ENCODE results near the gene MEIKIN.

MEIKIN gene

DNA sequence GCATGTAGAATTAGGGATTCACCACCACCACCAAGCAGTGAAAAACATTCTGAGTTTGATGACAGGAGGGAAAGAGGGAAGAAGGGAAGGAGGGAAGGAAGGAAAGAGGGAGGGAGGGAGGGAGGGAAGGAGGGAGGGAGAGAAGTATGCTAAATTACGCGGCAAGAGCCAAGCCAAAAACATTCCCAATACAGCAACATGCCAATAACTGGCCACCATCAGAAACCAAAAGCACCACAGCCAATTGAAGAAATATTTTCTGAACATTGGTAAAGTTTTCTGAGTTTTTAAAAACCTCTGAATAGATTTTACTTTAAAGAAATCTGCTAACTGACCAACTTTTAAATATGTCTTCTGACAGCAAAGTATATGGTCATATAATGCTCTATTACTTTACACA, 184.7 kb downstream of the MEIKIN start:
- Mint-ChIP-seq H3K9me3 (peaks cover 0 to 18% of the 10 kb centered on the region in 2 donors), H3K27me3 (no peaks in the 10 kb centered on the region), H3K4me1 (peaks cover 20% of the 10 kb centered on the region), H3K27ac (no peak overlapping the region), H3K4me3 (no peak overlapping the region)
- ATAC-seq (no peak), DNase-seq (no peak)

DNA sequence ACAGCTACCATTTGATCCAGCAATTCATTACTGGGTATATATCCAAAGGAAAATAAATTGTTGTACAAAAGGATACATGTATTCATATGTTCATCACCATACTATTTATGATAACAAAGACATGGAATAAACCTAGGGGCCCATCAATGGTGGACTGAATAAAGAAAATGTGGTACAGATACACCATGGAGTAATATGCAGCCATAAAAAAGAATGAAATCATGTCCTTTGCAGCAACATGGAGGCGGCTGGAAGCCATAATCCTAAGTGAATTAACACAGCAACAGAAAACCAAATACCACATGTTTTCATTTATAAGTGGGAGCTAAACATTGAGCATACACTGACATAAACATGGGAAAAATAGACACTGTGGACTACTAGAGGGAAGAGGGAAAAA, 185.8 kb downstream of the MEIKIN start:
- Mint-ChIP-seq H3K27ac (no peak overlapping the region), H3K4me1 (peaks cover 27% of the 10 kb centered on the region), H3K9me3 (peaks cover 0 to 18% of the 10 kb centered on the region in 2 donors), H3K27me3 (no peaks in the 10 kb centered on the region), H3K4me3 (no peak overlapping the region)
- no peak for DNase-seq
- ATAC-seq: no peak

DNA sequence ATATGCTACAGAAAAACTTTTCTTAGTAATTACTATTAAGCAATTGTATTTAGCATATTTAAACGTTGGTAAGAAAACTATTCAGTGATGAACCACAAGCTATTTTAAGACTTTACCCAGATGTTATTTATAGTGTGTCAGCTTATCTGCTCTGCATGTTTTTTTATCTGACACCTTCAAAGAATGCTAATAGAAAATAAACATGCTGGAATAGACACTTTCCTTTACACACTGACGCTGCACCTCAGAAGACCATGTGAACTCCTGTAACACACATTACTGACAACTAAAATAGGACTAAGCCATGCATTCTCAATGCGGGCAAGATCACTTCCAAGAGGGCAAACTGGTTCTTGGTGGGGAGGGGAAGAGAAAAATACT, 187.0 kb downstream of the MEIKIN start:
- Mint-ChIP-seq H3K4me1 (peaks cover 31% of the 10 kb centered on the region), H3K27me3 (no peaks in the 10 kb centered on the region), H3K27ac (no peak overlapping the region), H3K4me3 (no peak overlapping the region), H3K9me3 (peaks cover 0 to 11% of the 10 kb centered on the region in 2 donors)
- DNase-seq (no peak), ATAC-seq (no peak)

DNA sequence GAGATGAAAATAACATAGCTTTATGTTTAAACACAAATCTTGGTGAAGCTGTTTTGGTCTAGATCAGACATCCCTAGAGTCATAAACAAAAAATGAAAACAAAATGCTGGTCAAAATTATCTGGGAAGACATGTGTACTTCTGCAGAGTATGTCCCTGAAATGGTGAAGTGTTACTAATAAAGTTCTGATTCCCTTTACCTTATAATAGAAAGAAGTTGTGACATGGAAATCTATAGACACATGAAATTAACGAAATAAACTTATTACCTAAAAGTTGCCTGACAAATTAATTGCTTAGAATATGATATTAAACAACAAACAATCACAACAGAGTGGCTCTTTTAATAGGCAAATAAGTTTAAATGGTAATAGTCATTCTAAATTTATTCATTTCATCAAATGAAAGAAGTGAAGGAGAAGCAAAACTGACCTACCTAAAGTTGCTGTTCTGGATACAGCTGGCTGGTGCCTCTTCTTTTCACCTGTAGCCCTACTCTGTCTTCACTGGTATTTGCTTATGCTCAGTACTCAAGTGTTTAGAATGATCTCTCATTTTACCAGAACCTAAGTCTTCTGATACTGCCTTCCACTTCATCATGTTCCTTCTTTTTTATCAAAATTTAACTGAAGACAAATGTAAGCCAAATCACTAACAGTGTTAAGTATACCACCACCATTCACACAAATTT, 187.5 kb downstream of the MEIKIN start:
- Mint-ChIP-seq H3K4me1 (peaks cover 31% of the 10 kb centered on the region), H3K27me3 (no peaks in the 10 kb centered on the region), H3K9me3 (peaks cover 0 to 6% of the 10 kb centered on the region in 2 donors), H3K27ac (no peak overlapping the region), H3K4me3 (no peak overlapping the region)
- no peak for DNase-seq
- ATAC-seq: no peak

All from stimulated activated naive CD8-positive, alpha-beta T cell treated with anti-CD3 and anti-CD28 coated beads, Interleukin-15, amount 100 ng/mL, for 72 hours (primary cell).